Measurements from ENCODE around the gene FCER2. TPM values are rescaled to one million over a fixed set of nuclear protein-coding genes. Genes with fewer than 3 reads are reported as not detected.

FCER2 gene
- total RNA-seq, 1 donor from 2014 or later = under 0.01 TPM

- H3K36me3 ChIP-seq (ENCODE audit: control insufficient read depth in 3 of 3, insufficient read depth in 3 of 3, low read length in 3 of 3) = no peaks in the 10 kb centered on the region
- no peak overlapping the region for H3K9ac ChIP-seq (ENCODE audit: low read depth in 1 of 3, low read length in 3 of 3)
- no peaks in the 10 kb centered on the region for H3K4me1 ChIP-seq (ENCODE audit: control insufficient read depth in 3 of 3, insufficient read depth in 3 of 3, low read length in 3 of 3)
- peaks cover 0 to 15% (median 3%) of the 10 kb centered on the region in 3 donors for H3K27me3 ChIP-seq (ENCODE audit: control insufficient read depth in 3 of 3, insufficient read depth in 3 of 3, low read length in 3 of 3)
- H3K27ac ChIP-seq (ENCODE audit: low read depth, low read length) = no peak overlapping the region
- H3K4me3 ChIP-seq (ENCODE audit: low read length in 3 of 3) = no peak overlapping the region
- no peaks in the 10 kb centered on the region for H3K9me3 ChIP-seq (ENCODE audit: control insufficient read depth in 3 of 3, low read length in 3 of 3)
Observed at GRCh38 chr19:7743425-7743841, 41.5 kb upstream of the FCER2 start.

GRCh38 chr19:7742991-7743390, 41.1 kb upstream of the FCER2 start:
- Histone ChIP-seq H3K4me3 (ENCODE audit: low read length in 3 of 3) (no peak overlapping the region), H3K9me3 (ENCODE audit: control insufficient read depth in 3 of 3, low read length in 3 of 3) (no peaks in the 10 kb centered on the region), H3K27me3 (ENCODE audit: control insufficient read depth in 3 of 3, insufficient read depth in 3 of 3, low read length in 3 of 3) (peaks cover 0 to 15% (median 3%) of the 10 kb centered on the region in 3 donors), H3K36me3 (ENCODE audit: control insufficient read depth in 3 of 3, insufficient read depth in 3 of 3, low read length in 3 of 3) (no peaks in the 10 kb centered on the region), H3K9ac (ENCODE audit: low read depth in 1 of 3, low read length in 3 of 3) (no peak overlapping the region), H3K4me1 (ENCODE audit: control insufficient read depth in 3 of 3, insufficient read depth in 3 of 3, low read length in 3 of 3) (no peaks in the 10 kb centered on the region), H3K27ac (ENCODE audit: low read depth, low read length) (no peak overlapping the region)

- Histone ChIP-seq H3K4me1 (ENCODE audit: control insufficient read depth in 3 of 3, insufficient read depth in 3 of 3, low read length in 3 of 3) (no peaks in the 10 kb centered on the region), H3K27me3 (ENCODE audit: control insufficient read depth in 3 of 3, insufficient read depth in 3 of 3, low read length in 3 of 3) (peaks cover 0 to 11% (median 3%) of the 10 kb centered on the region in 3 donors), H3K4me3 (ENCODE audit: low read length in 3 of 3) (no peak overlapping the region), H3K9ac (ENCODE audit: low read depth in 1 of 3, low read length in 3 of 3) (no peak overlapping the region), H3K36me3 (ENCODE audit: control insufficient read depth in 3 of 3, insufficient read depth in 3 of 3, low read length in 3 of 3) (no peaks in the 10 kb centered on the region), H3K27ac (ENCODE audit: low read depth, low read length) (no peak overlapping the region), H3K9me3 (ENCODE audit: control insufficient read depth in 3 of 3, low read length in 3 of 3) (no peaks in the 10 kb centered on the region)
Observed at GRCh38 chr19:7742575-7742974, 40.6 kb upstream of the FCER2 start.

- no peak overlapping the region for H3K4me3 ChIP-seq (ENCODE audit: low read length in 3 of 3)
- H3K27ac ChIP-seq (ENCODE audit: low read depth, low read length) = peak overlapping the region; percentile 25
- H3K4me1 ChIP-seq (ENCODE audit: control insufficient read depth in 3 of 3, insufficient read depth in 3 of 3, low read length in 3 of 3) = no peaks in the 10 kb centered on the region
- no peaks in the 10 kb centered on the region for H3K36me3 ChIP-seq (ENCODE audit: control insufficient read depth in 3 of 3, insufficient read depth in 3 of 3, low read length in 3 of 3)
- H3K9me3 ChIP-seq (ENCODE audit: control insufficient read depth in 3 of 3, low read length in 3 of 3) = no peaks in the 10 kb centered on the region
- peaks cover 0 to 8% (median 3%) of the 10 kb centered on the region in 3 donors for H3K27me3 ChIP-seq (ENCODE audit: control insufficient read depth in 3 of 3, insufficient read depth in 3 of 3, low read length in 3 of 3)
- no peak overlapping the region for H3K9ac ChIP-seq (ENCODE audit: low read depth in 1 of 3, low read length in 3 of 3)
Observed at GRCh38 chr19:7740682-7741054, 38.7 kb upstream of the FCER2 start.

- Histone ChIP-seq H3K9me3 (ENCODE audit: control insufficient read depth in 3 of 3, low read length in 3 of 3) (no peaks in the 10 kb centered on the region), H3K4me1 (ENCODE audit: control insufficient read depth in 3 of 3, insufficient read depth in 3 of 3, low read length in 3 of 3) (no peaks in the 10 kb centered on the region), H3K36me3 (ENCODE audit: control insufficient read depth in 3 of 3, insufficient read depth in 3 of 3, low read length in 3 of 3) (no peaks in the 10 kb centered on the region), H3K9ac (ENCODE audit: low read depth in 1 of 3, low read length in 3 of 3) (no peak overlapping the region), H3K27ac (ENCODE audit: low read depth, low read length) (peak overlapping the region; percentile 40), H3K4me3 (ENCODE audit: low read length in 3 of 3) (no peak overlapping the region), H3K27me3 (ENCODE audit: control insufficient read depth in 3 of 3, insufficient read depth in 3 of 3, low read length in 3 of 3) (peaks cover 0 to 8% (median 3%) of the 10 kb centered on the region in 3 donors)
Observed at GRCh38 chr19:7739801-7740681, 38.1 kb upstream of the FCER2 start.

GRCh38 chr19:7739211-7739755, 37.4 kb upstream of the FCER2 start:
- no peaks in the 10 kb centered on the region for H3K36me3 ChIP-seq (ENCODE audit: control insufficient read depth in 3 of 3, insufficient read depth in 3 of 3, low read length in 3 of 3)
- no peaks in the 10 kb centered on the region for H3K4me1 ChIP-seq (ENCODE audit: control insufficient read depth in 3 of 3, insufficient read depth in 3 of 3, low read length in 3 of 3)
- H3K27ac ChIP-seq (ENCODE audit: low read depth, low read length) = peak overlapping the region; percentile 40
- H3K27me3 ChIP-seq (ENCODE audit: control insufficient read depth in 3 of 3, insufficient read depth in 3 of 3, low read length in 3 of 3) = peaks cover 0 to 10% (median 3%) of the 10 kb centered on the region in 3 donors
- H3K9me3 ChIP-seq (ENCODE audit: control insufficient read depth in 3 of 3, low read length in 3 of 3) = no peaks in the 10 kb centered on the region
- H3K9ac ChIP-seq (ENCODE audit: low read depth in 1 of 3, low read length in 3 of 3) = no peak overlapping the region
- no peak overlapping the region for H3K4me3 ChIP-seq (ENCODE audit: low read length in 3 of 3)

- peaks cover 0 to 10% (median 0%) of the 10 kb centered on the region in 3 donors for H3K27me3 ChIP-seq (ENCODE audit: control insufficient read depth in 3 of 3, insufficient read depth in 3 of 3, low read length in 3 of 3)
- H3K36me3 ChIP-seq (ENCODE audit: control insufficient read depth in 3 of 3, insufficient read depth in 3 of 3, low read length in 3 of 3) = no peaks in the 10 kb centered on the region
- H3K9me3 ChIP-seq (ENCODE audit: control insufficient read depth in 3 of 3, low read length in 3 of 3) = no peaks in the 10 kb centered on the region
- no peak overlapping the region for H3K27ac ChIP-seq (ENCODE audit: low read depth, low read length)
- no peaks in the 10 kb centered on the region for H3K4me1 ChIP-seq (ENCODE audit: control insufficient read depth in 3 of 3, insufficient read depth in 3 of 3, low read length in 3 of 3)
- H3K4me3 ChIP-seq (ENCODE audit: low read length in 3 of 3) = no peak overlapping the region
- H3K9ac ChIP-seq (ENCODE audit: low read depth in 1 of 3, low read length in 3 of 3) = no peak overlapping the region
Observed at GRCh38 chr19:7738023-7738422, 36.1 kb upstream of the FCER2 start.

GRCh38 chr19:7737215-7737614, 35.3 kb upstream of the FCER2 start:
- H3K27me3 ChIP-seq (ENCODE audit: control insufficient read depth in 3 of 3, insufficient read depth in 3 of 3, low read length in 3 of 3) = peaks cover 0 to 11% (median 3%) of the 10 kb centered on the region in 3 donors

GRCh38 chr19:7736148-7736547, 34.2 kb upstream of the FCER2 start:
- Histone ChIP-seq H3K27ac (ENCODE audit: low read depth, low read length) (no peak overlapping the region), H3K4me3 (ENCODE audit: low read length in 3 of 3) (no peak overlapping the region), H3K9ac (ENCODE audit: low read depth in 1 of 3, low read length in 3 of 3) (no peak overlapping the region), H3K4me1 (ENCODE audit: control insufficient read depth in 3 of 3, insufficient read depth in 3 of 3, low read length in 3 of 3) (no peaks in the 10 kb centered on the region), H3K27me3 (ENCODE audit: control insufficient read depth in 3 of 3, insufficient read depth in 3 of 3, low read length in 3 of 3) (peaks cover 9 to 22% (median 14%) of the 10 kb centered on the region in 3 donors), H3K36me3 (ENCODE audit: control insufficient read depth in 3 of 3, insufficient read depth in 3 of 3, low read length in 3 of 3) (no peaks in the 10 kb centered on the region), H3K9me3 (ENCODE audit: control insufficient read depth in 3 of 3, low read length in 3 of 3) (no peaks in the 10 kb centered on the region)

More at GRCh38 chr19:7737215-7737614, 35.3 kb upstream of the FCER2 start:
- Histone ChIP-seq H3K27ac (ENCODE audit: low read depth, low read length) (no peak overlapping the region), H3K9ac (ENCODE audit: low read depth in 1 of 3, low read length in 3 of 3) (no peak overlapping the region), H3K36me3 (ENCODE audit: control insufficient read depth in 3 of 3, insufficient read depth in 3 of 3, low read length in 3 of 3) (no peaks in the 10 kb centered on the region), H3K4me3 (ENCODE audit: low read length in 3 of 3) (no peak overlapping the region), H3K4me1 (ENCODE audit: control insufficient read depth in 3 of 3, insufficient read depth in 3 of 3, low read length in 3 of 3) (no peaks in the 10 kb centered on the region), H3K9me3 (ENCODE audit: control insufficient read depth in 3 of 3, low read length in 3 of 3) (no peaks in the 10 kb centered on the region)

Measured in skeletal muscle tissue (tissue), 4 donors.